Measurements from ENCODE around the gene GOLGA6L6. TPM values are rescaled to one million over a fixed set of nuclear protein-coding genes. Genes with fewer than 3 reads are reported as not detected.

The GOLGA6L6 gene
- not detected in 2 replicates for total RNA-seq

GRCh38 chr15:20541700-20542099 is at the start of gene GOLGA6L6:
TSS of gene GOLGA6L6 (minus strand) at chr15:20541800. CDS start at chr15:20541709, 91 bp downstream.

Measured in cardiac ventricle fibroblast (primary cell).